ENCODE measurements around the gene NFIB.

DNA sequence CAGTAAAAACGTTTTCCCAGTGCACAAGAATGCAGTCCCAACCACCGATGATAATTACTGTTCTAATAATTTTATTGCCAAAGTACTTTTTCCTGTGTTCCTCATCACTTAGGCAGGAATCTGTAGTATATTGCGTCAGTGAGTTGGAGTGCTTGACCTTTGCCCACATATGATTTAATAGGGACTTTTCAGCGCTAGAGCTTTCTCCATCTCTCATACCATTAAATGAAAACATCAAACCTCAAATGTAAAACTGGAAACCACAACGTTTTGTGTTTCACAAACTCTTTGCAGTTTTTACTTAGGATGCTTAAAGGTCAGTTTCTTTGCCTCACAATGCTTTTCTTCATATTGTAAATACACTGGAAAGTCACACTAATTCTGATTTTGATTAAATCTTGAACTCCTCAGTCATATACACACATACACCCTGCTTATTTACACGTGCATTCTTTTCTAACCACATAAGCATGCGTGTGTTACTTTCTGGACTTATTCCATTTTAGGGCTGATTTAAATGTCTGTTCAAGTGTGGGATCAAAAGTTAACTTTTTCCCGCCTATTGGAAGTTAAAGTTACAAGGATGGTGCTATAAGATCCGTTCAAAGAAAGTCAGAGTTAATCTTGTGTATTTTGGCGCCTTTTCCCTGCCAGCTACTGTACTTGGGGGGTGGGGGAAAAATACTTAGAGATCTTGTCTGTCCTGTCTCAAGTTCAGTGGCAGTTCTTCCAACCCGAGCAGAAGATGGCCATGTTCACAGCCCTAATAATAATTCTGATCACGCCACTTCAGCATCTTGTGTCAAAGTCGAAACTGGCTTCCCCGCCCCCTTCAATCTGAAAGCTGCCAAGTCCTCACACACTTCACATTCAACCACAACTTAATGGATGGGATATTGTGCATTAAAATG lies 6.6 kb upstream of the NFIB start:
- TF ChIP-seq, protein P1, sequence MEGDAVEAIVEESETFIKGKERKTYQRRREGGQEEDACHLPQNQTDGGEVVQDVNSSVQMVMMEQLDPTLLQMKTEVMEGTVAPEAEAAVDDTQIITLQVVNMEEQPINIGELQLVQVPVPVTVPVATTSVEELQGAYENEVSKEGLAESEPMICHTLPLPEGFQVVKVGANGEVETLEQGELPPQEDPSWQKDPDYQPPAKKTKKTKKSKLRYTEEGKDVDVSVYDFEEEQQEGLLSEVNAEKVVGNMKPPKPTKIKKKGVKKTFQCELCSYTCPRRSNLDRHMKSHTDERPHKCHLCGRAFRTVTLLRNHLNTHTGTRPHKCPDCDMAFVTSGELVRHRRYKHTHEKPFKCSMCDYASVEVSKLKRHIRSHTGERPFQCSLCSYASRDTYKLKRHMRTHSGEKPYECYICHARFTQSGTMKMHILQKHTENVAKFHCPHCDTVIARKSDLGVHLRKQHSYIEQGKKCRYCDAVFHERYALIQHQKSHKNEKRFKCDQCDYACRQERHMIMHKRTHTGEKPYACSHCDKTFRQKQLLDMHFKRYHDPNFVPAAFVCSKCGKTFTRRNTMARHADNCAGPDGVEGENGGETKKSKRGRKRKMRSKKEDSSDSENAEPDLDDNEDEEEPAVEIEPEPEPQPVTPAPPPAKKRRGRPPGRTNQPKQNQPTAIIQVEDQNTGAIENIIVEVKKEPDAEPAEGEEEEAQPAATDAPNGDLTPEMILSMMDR (optimal IDR thresholded peaks at IDR 0.05 in 1 of 3, IDR thresholded peaks at IDR 0.05 in 1 of 3, conservative IDR thresholded peaks at IDR 0.05 in 1 of 3; ENCODE audit: extremely low read depth in 1 of 3, insufficient read depth in 2 of 3, low read length in 3 of 3), result no peak
- no peak for TF ChIP-seq EZH2 (IDR thresholded peaks at IDR 0.05; ENCODE audit: low read length)

All from keratinocyte (primary cell).